Prostate gland (tissue), 2 donors: ENCODE data around the gene RTP3. TPM values are rescaled to one million over a fixed set of nuclear protein-coding genes. Genes with fewer than 3 reads are reported as not detected.
"Not testable (repeated sequence)": the region's sequence is repeated elsewhere in the genome, so short reads cannot be mapped to it uniquely, and the experiment has no call there.

ENCODE experiments used
- DNase-seq: peaks from one replicate; pipeline ENCODE4 v3.0.0-alpha.2; 2019; ENCODE audit warnings: low spot score
- H3K27ac ChIP-seq, 2 donors: fragments of 200-600 bp; sonication (generic); 2 replicates each; pipeline ENCODE4 v1.5.1; 2017 to 2019
- H3K27me3 ChIP-seq: fragments of 200-600 bp; sonication (generic); replicated peaks from 2 replicates; pipeline ENCODE4 v1.5.1; 2019; ENCODE audit not compliant: insufficient read depth
- H3K36me3 ChIP-seq, 2 donors: fragments of 200-600 bp; sonication (generic); 1 replicate in 1 of 2; 2 replicates in 1 of 2; pipeline versions ENCODE4 v1.5.1 to v1.8.1; 2017 to 2019
- H3K4me1 ChIP-seq: fragments of 200-600 bp; sonication (generic); replicated peaks from 2 replicates; pipeline ENCODE4 v1.5.1; 2019
- H3K4me3 ChIP-seq, 2 donors: fragments of 200-600 bp; sonication (generic); 2 replicates each; pipeline ENCODE4 v1.5.1; 2017 to 2019
- H3K9me3 ChIP-seq: fragments of 200-600 bp; sonication (generic); 2 replicates; pipeline ENCODE4 v1.5.1; 2017
- POLR2A ChIP-seq: fragments of 450-650 bp; IDR thresholded peaks from one replicate; pipeline ENCODE4 v1.6.1; 2016; ENCODE audit warnings: antibody characterized with exemption, mild to moderate bottlenecking
- POLR2AphosphoS5 ChIP-seq: sonication (generic); formaldehyde crosslinking; IDR thresholded peaks from one replicate; pipeline ENCODE4 v1.6.1; 2017; ENCODE audit warnings: antibody characterized with exemption
- WGBS: methylation state at CpG from one replicate; pipeline ENCODE4 v1.1.5; 2018; 5-methylcytosine and 5-hydroxymethylcytosine counted together
- intact Hi-C: fragments of 100-400 bp; cut with DNase I; formaldehyde crosslinking; loops from one replicate; pipeline ENCODE4 v1.14.2; 2022
- total RNA-seq, 2 donors: library from RNA; depleted of rRNA; stranded (reverse); fragments of >200 nt; gene quantifications; one replicate each; pipeline ENCODE4 v1.1.0, GENCODE V29; 2016
- TF ChIP-seq, protein P1 (sequence below), 4 experiments: fragments of 200-600 bp in 2 of 4; fragments of 450-650 bp in 2 of 4; sonication (generic) in 2 of 4; IDR thresholded peaks; 1 replicate in 3 of 4; 2 replicates in 1 of 4; pipeline ENCODE4 v1.5.1; 2016 to 2019; ENCODE audit warnings: antibody characterized with exemption in 4 of 4, mild to moderate bottlenecking in 2 of 4, moderate library complexity in 2 of 4

The RTP3 gene
- total RNA-seq, 2 donors from 2014 or later = 0.68 TPM; not detected in 1

- Histone ChIP-seq H3K27me3 (no peaks in the 10 kb centered on the region), H3K27ac (no peak overlapping the region), H3K36me3 (no peaks in the 10 kb centered on the region), H3K4me3 (no peak overlapping the region), H3K4me1 (no peaks in the 10 kb centered on the region), H3K9me3 (no peaks in the 10 kb centered on the region)
- intact Hi-C loops = no loop called here
- 86% methylated on average over 5 of the region's 5 CpGs for WGBS
- no peak for TF ChIP-seq POLR2AphosphoS5
- TF ChIP-seq, protein P1, sequence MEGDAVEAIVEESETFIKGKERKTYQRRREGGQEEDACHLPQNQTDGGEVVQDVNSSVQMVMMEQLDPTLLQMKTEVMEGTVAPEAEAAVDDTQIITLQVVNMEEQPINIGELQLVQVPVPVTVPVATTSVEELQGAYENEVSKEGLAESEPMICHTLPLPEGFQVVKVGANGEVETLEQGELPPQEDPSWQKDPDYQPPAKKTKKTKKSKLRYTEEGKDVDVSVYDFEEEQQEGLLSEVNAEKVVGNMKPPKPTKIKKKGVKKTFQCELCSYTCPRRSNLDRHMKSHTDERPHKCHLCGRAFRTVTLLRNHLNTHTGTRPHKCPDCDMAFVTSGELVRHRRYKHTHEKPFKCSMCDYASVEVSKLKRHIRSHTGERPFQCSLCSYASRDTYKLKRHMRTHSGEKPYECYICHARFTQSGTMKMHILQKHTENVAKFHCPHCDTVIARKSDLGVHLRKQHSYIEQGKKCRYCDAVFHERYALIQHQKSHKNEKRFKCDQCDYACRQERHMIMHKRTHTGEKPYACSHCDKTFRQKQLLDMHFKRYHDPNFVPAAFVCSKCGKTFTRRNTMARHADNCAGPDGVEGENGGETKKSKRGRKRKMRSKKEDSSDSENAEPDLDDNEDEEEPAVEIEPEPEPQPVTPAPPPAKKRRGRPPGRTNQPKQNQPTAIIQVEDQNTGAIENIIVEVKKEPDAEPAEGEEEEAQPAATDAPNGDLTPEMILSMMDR (IDR thresholded peaks at IDR 0.05) = no peak
- TF ChIP-seq POLR2A = no peak
- DNase-seq = no peak
Observed at GRCh38 chr3:46542801-46543201, 45.0 kb downstream of the RTP3 start.

- no peak for DNase-seq
- TF ChIP-seq, protein P1 (IDR thresholded peaks at IDR 0.05) = no peak
- TF ChIP-seq POLR2A (no peak), POLR2AphosphoS5 (no peak)
- Histone ChIP-seq H3K9me3 (no peaks in the 10 kb centered on the region), H3K27ac (no peak overlapping the region), H3K4me3 (no peak overlapping the region), H3K36me3 (no peaks in the 10 kb centered on the region), H3K4me1 (no peaks in the 10 kb centered on the region), H3K27me3 (no peaks in the 10 kb centered on the region)
- 93% methylated on average over 17 of the region's 17 CpGs for WGBS
- intact Hi-C loops = no loop called here
Observed at GRCh38 chr3:46544771-46545503, 47.2 kb downstream of the RTP3 start.

DNA sequence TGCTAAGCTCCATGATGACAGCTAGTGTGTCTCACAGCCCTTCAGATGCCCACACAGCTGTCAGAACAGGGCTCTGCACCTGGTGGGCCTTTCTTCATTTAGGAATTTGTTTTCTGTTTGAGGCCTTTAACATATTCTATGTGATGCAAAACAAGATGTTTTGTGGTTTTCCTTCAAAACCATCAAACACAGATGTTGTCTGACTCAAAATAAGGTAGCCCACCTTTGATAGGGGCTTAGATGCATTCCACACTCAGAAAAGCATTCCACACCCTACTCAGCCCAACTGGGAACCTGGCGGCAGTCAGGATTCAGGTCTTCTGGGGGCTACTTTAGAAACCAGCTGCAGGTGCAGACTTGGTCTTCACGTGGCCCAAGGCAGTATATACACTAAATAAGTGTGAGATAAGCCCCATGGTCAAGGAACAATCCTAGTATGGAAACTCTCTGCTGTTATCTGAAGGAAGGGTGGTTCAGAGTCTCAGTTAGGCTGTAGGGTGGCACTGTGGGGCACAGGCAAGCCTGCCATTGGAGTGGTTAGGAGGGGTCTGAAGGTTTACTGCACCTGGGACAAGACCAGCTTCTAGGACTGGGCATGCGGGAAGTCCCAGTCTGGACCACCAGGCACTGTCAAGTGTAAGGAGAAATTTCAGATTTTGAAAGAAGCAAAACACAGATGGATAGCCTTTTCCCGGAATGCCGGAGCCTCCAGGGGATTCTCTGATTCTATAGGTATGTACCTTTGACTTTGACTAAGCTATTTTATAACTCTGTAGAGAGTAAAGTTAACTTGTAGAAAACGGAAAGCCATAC, 48.2 kb downstream of the RTP3 start:
- WGBS = 84% methylated on average over 6 of the region's 6 CpGs
- no peak overlapping the region for H3K27ac ChIP-seq
- TF ChIP-seq POLR2A (no peak), POLR2AphosphoS5 (no peak)
- TF ChIP-seq, protein P1 (IDR thresholded peaks at IDR 0.05) = no peak
- intact Hi-C loops = no loop called here
- no peaks in the 10 kb centered on the region for H3K27me3 ChIP-seq
- no peaks in the 10 kb centered on the region for H3K36me3 ChIP-seq
- H3K9me3 ChIP-seq = no peaks in the 10 kb centered on the region
- DNase-seq = no peak
- H3K4me1 ChIP-seq = no peaks in the 10 kb centered on the region
- H3K4me3 ChIP-seq = no peak overlapping the region

DNA sequence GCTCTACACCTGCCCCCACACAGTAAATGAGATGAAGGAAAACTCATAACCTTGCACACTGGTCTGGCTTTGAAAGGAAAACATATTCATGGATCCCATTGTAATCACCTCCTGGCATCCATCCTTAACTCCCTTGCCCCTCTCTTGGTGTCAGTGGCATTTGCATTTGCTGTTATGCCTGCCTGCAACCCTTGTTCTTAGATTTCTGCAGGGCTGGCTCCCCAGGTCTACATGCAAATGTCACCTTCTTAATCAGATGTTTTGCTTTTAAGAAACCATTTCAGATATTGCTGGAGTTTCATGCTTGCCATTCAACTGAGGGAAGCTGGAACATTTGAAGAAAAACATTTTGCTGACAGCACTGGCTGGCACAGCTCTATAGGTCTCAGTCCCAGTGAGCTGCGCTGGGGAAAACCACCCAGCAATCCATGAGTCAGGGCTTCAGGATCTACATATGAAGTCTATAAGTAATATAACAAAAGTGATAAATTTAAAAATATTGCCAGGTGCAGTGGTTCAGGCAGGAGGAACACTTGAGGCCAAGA, 49.2 kb downstream of the RTP3 start:
- Histone ChIP-seq H3K4me1 (no peaks in the 10 kb centered on the region), H3K9me3 (no peaks in the 10 kb centered on the region), H3K36me3 (no peaks in the 10 kb centered on the region), H3K4me3 (no peak overlapping the region), H3K27me3 (no peaks in the 10 kb centered on the region), H3K27ac (no peak overlapping the region)
- 81% methylated on average over 1 of the region's 1 CpG for WGBS
- TF ChIP-seq, protein P1 (IDR thresholded peaks at IDR 0.05) = no peak
- no peak for TF ChIP-seq POLR2AphosphoS5
- TF ChIP-seq POLR2A = no peak
- intact Hi-C loops = no loop called here
- no peak for DNase-seq

- intact Hi-C loops, H3K27ac ChIP-seq, H3K9me3 ChIP-seq, H3K4me1 ChIP-seq, DNase-seq, H3K27me3 ChIP-seq, H3K36me3 ChIP-seq, H3K4me3 ChIP-seq: not testable (repeated sequence)
- WGBS = 91% methylated on average over 3 of the region's 3 CpGs
Observed at GRCh38 chr3:46548611-46549010, 50.8 kb downstream of the RTP3 start.
